Mucosa of rectum (tissue), 2 donors: Measurements from ENCODE around the gene SGMS1.
A peak's percentile ranks its signal among the peaks of the same experiment; 100 is the strongest.

Experiments
- H3K27ac ChIP-seq, 2 donors: one replicate each; pipeline ENCODE4 v1.7.0; 2013; ENCODE audit warnings: inconsistent platforms in 2 of 2, low read depth in 2 of 2, low read length in 2 of 2
- H3K27me3 ChIP-seq, 2 donors: one replicate each; pipeline ENCODE4 v1.7.0; 2013; ENCODE audit warnings: low read length in 2 of 2; ENCODE audit not compliant: control insufficient read depth in 2 of 2, insufficient read depth in 2 of 2
- H3K36me3 ChIP-seq, 2 donors: one replicate each; pipeline ENCODE4 v1.7.0; 2013; ENCODE audit warnings: low read length in 2 of 2; ENCODE audit not compliant: control insufficient read depth in 2 of 2, insufficient read depth in 2 of 2
- H3K4me1 ChIP-seq, 2 donors: one replicate each; pipeline ENCODE4 v1.7.0; 2013; ENCODE audit warnings: low read length in 2 of 2, mild to moderate bottlenecking in 1 of 2; ENCODE audit not compliant: control insufficient read depth in 2 of 2, insufficient read depth in 2 of 2
- H3K4me3 ChIP-seq, 2 donors: one replicate each; pipeline ENCODE4 v1.7.0; 2013; ENCODE audit warnings: low read length in 2 of 2
- H3K9ac ChIP-seq, 2 donors: one replicate each; pipeline ENCODE4 v1.7.0; 2013; ENCODE audit warnings: low read length in 2 of 2, low read depth in 1 of 2, mild to moderate bottlenecking in 1 of 2
- H3K9me3 ChIP-seq, 2 donors: one replicate each; pipeline ENCODE4 v1.7.0; 2013; ENCODE audit warnings: low read length in 2 of 2; ENCODE audit not compliant: control insufficient read depth in 2 of 2
- donor health status: healthy.
- donor health status: Normal muscosa, but diverticular disease.

Gene SGMS1

DNA sequence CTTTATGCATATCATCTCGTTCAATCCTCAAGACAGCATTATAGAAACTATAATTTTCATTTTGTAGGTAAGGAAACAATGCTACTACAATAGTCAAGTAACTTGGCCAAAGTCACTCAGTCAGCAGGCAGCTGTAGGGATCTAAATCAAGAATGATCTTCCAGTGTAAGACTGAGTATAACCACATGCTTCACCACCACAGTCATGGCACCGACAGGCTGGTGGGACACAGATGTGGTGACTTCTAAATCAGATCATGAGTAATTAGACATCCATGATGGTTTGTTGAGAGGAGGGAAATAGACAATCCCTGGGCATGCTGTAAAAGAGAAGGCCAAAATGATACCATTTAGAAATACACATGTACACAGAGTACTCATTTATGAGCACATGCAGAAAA lies 288.4 kb downstream of the SGMS1 start:
- H3K9ac ChIP-seq, result no peak overlapping the region
- no peak overlapping the region for H3K27ac ChIP-seq
- H3K27me3 ChIP-seq, result no peaks in the 10 kb centered on the region
- H3K4me3 ChIP-seq, result no peak overlapping the region
- H3K4me1 ChIP-seq, result no peaks in the 10 kb centered on the region
- no peaks in the 10 kb centered on the region for H3K9me3 ChIP-seq
- H3K36me3 ChIP-seq, result peaks cover 0 to 4% of the 10 kb centered on the region in 2 donors

DNA sequence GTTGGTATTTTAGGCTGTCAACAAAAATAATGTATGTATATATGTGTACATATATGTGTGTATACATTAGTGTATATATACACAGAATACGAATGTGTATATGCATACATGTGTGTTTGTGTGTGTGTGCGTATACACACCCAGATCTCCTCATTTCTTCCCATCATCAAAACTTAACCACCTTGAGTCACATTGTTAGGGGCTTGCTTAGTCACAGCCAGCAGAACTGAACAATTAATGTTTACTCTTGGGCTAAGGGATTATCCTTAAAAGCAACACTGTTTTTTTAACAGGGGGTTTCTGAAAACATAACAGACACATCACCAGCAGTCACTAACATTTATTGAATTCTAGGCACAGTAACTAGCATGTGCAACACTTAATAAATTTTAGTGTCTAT lies 289.5 kb downstream of the SGMS1 start:
- Histone ChIP-seq H3K36me3 (no peaks in the 10 kb centered on the region), H3K9ac (no peak overlapping the region), H3K4me3 (no peak overlapping the region)

DNA sequence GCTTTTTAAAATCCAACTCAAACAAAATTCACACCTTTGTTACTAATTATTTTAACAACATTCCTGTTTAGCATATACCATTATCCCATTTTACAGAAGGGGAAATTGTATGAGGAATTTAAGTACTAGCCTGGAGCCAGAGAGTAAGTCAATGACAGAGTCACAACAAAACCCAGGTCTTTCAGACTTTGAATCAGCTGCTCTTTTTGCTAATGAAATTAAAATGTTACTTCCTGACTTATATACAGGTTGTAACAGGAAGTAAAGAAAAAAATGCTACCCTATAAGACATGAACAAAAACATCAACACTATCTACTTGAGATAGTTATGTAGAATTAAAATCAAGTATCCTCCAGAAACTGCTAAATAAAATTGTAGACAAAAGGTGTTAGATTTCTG lies 289.9 kb downstream of the SGMS1 start:
- Histone ChIP-seq H3K27me3 (no peaks in the 10 kb centered on the region), H3K4me3 (no peak overlapping the region)

More for the DNA sequence above, 289.5 kb downstream of the SGMS1 start:
- Histone ChIP-seq H3K4me1 (no peaks in the 10 kb centered on the region), H3K27me3 (no peaks in the 10 kb centered on the region), H3K9me3 (no peaks in the 10 kb centered on the region), H3K27ac (no peak overlapping the region)

DNA sequence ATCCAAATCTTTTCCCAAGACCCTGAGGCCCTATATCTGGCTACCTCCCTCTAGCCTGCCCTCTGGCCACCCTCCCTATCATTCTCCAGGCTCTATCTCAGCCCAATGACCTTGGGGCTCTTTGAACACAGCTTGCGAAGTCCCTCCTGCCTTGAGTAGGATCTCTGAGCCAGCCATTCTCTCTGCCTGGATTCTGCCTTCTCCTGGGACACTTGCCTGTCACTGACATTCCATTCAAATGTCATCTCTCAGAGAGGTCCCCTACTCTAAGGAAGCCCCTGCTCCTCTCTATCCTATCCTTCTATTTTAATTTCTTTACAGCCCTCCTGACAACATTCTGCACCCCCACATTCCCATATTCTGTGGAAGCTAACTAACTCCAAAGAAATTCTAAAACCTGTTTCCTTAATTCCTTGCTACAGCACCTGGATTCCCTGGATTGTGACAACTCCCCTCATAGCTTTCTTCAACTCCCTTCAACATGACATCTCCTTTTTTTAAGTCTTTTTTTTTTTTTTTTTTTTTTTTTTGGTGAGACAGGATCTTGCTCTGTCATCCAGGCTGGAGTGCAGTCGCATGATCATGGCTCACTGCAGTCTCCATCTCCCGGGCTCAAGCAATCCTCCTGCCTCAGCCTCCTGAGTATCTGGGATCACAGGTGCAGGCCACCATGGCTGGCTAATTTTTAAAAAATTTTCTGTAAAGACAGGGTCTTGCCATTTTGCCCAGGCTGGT lies 291.5 kb downstream of the SGMS1 start:
- Histone ChIP-seq H3K9ac (no peak overlapping the region), H3K9me3 (no peaks in the 10 kb centered on the region), H3K4me1 (no peaks in the 10 kb centered on the region), H3K36me3 (no peaks in the 10 kb centered on the region), H3K4me3 (no peak overlapping the region), H3K27me3 (no peaks in the 10 kb centered on the region), H3K27ac (no peak overlapping the region)

More for the DNA sequence above, 289.9 kb downstream of the SGMS1 start:
- Histone ChIP-seq H3K9me3 (no peaks in the 10 kb centered on the region), H3K36me3 (no peaks in the 10 kb centered on the region), H3K4me1 (no peaks in the 10 kb centered on the region), H3K27ac (no peak overlapping the region), H3K9ac (no peak overlapping the region)

DNA sequence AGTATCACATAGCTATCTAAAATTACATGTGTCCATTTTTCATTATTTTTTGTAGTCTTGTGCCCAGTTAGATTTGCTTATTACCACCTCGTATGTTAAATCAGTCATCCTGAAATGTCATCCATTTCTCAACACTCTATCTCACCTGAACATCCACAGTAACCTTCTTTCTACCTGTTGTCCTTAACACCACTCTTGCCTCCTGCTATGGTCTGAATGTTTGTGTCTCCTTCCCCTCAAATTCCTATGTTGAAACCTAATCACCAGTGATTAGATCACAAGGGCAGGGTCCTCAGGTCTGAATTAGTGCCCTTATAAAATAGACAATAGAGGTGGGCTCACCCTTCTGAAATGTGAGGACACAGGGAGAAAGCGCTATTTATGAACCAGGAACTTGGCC lies 292.3 kb downstream of the SGMS1 start:
- H3K4me3 ChIP-seq, result no peak overlapping the region
- no peaks in the 10 kb centered on the region for H3K9me3 ChIP-seq
- no peak overlapping the region for H3K9ac ChIP-seq
- no peaks in the 10 kb centered on the region for H3K27me3 ChIP-seq
- no peak overlapping the region for H3K27ac ChIP-seq
- H3K4me1 ChIP-seq, result no peaks in the 10 kb centered on the region
- no peaks in the 10 kb centered on the region for H3K36me3 ChIP-seq

DNA sequence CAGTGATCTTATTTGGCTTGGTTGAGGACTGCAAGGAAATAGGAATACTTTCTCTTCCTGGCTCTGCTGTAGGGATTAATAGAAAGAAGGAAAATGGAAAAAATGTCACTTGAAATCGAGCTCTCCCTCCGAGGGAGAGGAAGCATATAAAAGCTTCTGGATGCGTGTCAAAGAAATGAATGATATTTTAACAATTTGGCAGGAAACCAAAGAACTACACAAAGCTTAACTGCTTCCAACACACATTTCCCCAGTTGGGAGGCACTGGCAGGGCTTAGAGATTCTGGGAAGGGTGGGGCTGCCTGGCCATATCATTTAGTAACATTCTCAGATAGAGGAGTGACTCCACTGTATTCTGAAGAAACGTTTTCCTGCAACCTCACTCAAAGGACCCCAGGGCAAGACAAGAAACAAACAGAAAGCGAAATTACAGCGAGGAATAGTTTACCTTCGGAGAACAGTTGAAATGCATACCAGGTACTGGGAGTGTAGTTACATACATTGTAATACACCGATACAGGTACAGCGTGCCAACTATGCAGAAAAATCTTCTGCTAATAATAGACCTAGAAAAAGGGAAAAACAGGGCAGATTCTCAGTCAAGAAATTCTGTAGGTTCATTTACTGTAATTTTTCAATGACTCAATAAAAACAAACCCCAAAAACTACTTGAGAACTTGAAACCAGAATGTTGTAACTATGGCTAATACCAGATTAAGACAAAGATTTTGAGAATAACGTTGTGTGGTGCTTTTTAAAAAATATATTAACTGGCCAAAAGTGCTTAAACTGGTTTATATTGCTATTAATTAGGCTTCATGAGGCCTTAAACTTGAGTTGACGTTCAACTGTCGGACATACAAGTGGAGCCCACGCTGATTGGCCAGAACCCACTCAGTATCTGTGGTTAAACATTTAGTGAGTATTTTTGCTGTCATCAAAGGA lies 296.7 kb downstream of the SGMS1 start:
- no peaks in the 10 kb centered on the region for H3K9me3 ChIP-seq
- H3K4me1 ChIP-seq, result peaks cover 2 to 4% of the 10 kb centered on the region in 2 donors
- H3K9ac ChIP-seq, result no peak overlapping the region
- no peak overlapping the region for H3K27ac ChIP-seq
- H3K27me3 ChIP-seq, result no peaks in the 10 kb centered on the region
- H3K36me3 ChIP-seq, result no peaks in the 10 kb centered on the region
- H3K4me3 ChIP-seq, result no peak overlapping the region

DNA sequence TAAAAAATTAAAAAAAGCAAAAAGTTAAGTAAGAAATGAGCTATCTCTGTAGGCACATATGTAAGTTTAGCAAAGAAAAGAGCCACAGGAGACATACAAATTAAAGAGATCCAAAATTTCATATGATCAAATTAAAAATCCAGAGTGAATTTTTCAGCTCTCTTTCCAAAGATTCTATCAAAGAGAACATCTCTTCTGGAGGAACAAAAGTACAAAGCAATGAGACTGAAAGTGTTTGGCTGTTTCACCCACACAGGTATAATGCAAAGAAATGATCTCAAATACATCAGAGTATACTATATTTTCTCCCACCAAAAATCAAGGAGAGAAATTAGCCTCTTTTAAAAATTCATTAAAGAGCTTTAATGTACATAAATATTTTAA lies 297.6 kb downstream of the SGMS1 start:
- H3K9ac ChIP-seq, result no peak overlapping the region
- H3K27me3 ChIP-seq, result no peaks in the 10 kb centered on the region
- H3K4me1 ChIP-seq, result peaks cover 2 to 4% of the 10 kb centered on the region in 2 donors
- no peaks in the 10 kb centered on the region for H3K36me3 ChIP-seq
- no peak overlapping the region for H3K4me3 ChIP-seq
- H3K9me3 ChIP-seq, result no peaks in the 10 kb centered on the region
- no peak overlapping the region for H3K27ac ChIP-seq

DNA sequence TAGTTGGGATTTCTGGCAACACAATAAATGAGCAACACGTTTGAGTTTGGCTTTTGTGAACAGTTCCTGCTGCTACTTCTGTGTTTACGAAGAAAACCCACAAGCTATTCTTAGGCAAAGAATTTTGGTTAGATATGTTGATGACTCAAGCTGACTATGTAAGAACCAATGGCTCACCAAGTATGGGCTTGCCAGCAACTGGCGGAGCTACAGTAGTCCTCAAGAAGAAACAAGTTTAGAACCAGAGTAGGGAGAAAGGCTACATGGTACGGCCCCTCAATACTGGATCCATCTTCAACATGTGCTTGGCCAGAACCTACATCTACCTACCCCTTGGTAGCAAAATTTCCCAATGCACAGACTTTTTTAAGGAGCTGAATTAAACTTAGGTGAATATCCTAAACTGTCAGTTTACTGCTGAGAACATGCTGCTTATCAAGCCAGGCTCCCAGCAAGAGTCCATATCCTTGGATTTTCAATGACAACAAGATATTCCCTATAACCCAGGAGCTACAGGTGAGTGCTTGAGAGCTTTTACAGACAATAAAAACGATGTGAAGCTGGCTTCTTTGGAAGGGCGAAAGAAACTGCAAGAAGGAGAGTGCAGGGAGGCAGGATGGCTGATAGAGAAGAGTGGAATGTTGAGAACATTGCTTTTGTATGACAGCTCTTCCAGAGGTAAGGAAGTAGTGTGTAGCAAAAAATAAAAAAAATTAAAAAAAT lies 298.1 kb downstream of the SGMS1 start:
- Histone ChIP-seq H3K36me3 (no peaks in the 10 kb centered on the region), H3K4me1 (peaks cover 2 to 4% of the 10 kb centered on the region in 2 donors), H3K4me3 (no peak overlapping the region), H3K27ac (peak overlapping the region in 1 of 2 donors; percentile 10), H3K9me3 (no peaks in the 10 kb centered on the region), H3K9ac (no peak overlapping the region), H3K27me3 (no peaks in the 10 kb centered on the region)

DNA sequence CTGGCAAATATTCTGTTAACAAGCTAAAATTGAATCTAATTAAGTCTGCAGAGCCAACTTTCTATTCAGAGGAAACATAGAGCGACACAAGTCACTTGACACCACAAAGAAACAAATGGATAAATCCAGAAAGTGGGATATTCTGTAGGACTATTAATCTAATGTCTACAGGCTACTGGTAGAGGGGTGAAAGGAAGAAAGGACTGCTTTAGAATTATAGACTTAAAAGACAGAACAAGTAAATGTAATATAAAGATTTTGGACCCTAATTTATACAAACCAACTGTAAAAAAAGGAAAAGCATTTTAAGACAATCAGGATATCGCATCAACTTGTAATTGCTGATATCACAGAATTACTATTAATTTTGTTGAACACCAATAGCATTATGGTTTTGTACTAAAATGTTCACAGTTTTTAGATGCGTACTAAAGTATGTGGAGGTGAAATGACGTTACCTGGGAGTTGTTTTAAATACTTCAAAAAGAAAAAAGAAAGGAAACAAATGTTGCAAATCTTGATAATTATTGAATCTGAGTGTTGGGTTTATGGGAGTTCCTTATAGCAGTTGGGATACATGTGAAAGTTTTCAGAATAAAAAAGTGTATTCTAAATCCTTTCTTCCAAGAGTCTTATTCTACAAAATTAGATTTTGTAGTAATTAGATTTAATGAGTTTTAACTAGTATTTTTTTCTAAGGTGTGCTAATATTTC lies 298.9 kb downstream of the SGMS1 start:
- Histone ChIP-seq H3K27ac (no peak overlapping the region), H3K9ac (no peak overlapping the region), H3K36me3 (no peaks in the 10 kb centered on the region), H3K27me3 (no peaks in the 10 kb centered on the region), H3K4me1 (peaks cover 2 to 4% of the 10 kb centered on the region in 2 donors), H3K9me3 (no peaks in the 10 kb centered on the region), H3K4me3 (no peak overlapping the region)
